ENCODE measurements around the gene ARID1A. TPM values are rescaled to one million over a fixed set of nuclear protein-coding genes. Genes with fewer than 3 reads are reported as not detected.

The ARID1A gene
- total and polyA plus RNA-seq, 9 of the 15 experiments (the other 6 are each of a cell fraction or from before 2014, with no cell fraction given): 8.3 to 88.3 (median 22.5) TPM

- Histone ChIP-seq H3K27ac (ENCODE audit: extremely low read depth, low read depth, low read length) (peak overlapping the region; percentile 92), H3K36me3 (ENCODE audit: control insufficient read depth, insufficient read depth, low read length) (peaks cover 49% of the 10 kb centered on the region), H3K79me2 (ENCODE audit: control insufficient read depth, insufficient read depth, low read length) (peaks cover 98% of the 10 kb centered on the region), H3K9me3 (replicated peaks; ENCODE audit: control insufficient read depth, insufficient read depth, low read depth, low read length) (no peaks in the 10 kb centered on the region), H4K20me1 (replicated peaks; ENCODE audit: control insufficient read depth, insufficient read depth, low read length) (peaks cover 52% of the 10 kb centered on the region), H3K9ac (ENCODE audit: insufficient read depth in 1 of 2, low read depth in 2 of 2, low read length in 2 of 2) (peak overlapping the region; percentile 88 to 99), H3K4me2 (ENCODE audit: insufficient read depth, low read length) (peak overlapping the region; percentile 94), H3K4me1 (replicated peaks in 1 of 2; ENCODE audit: control insufficient read depth in 2 of 2, insufficient read depth in 2 of 2, low read length in 2 of 2) (peaks cover 49 to 60% of the 10 kb centered on the region in 2 experiments), H3K4me3 (peak overlapping the region; percentile 79), H3K27me3 (ENCODE audit: control insufficient read depth in 2 of 2, insufficient read depth in 2 of 2, low read length in 2 of 2) (no peaks in the 10 kb centered on the region), H3K9me1 (ENCODE audit: control insufficient read depth, insufficient read depth, low read length) (peaks cover 7% of the 10 kb centered on the region), H2AFZ (ENCODE audit: low read depth, low read length) (no peak overlapping the region)
- DNase-seq (ENCODE audit: extremely low read depth in 1 of 4, low spot score in 3 of 4) (peak; percentile 45 to 88 (median 69)), FAIRE-seq (peak; percentile 88), ATAC-seq (peak; percentile 58)
- ChIA-PET POLR2A (interaction anchor here (0.6 to 23.7 kb wide), 37 partner anchors 9 to 650 kb away, joined by 3 to 301 read pairs (median 5); partner anchors contain the start of genes GPATCH3 and PIGV), CTCF (ENCODE audit: low intra/inter-chr PET ratio) (interaction anchor here (0.6 kb wide), 1 partner anchor 178 kb away, joined by 6 read pairs; no protein-coding TSS in a partner anchor)
- 0% methylated on average over 7 of the region's 8 CpGs for WGBS (ENCODE audit: insufficient coverage, low coverage, missing lambda C conversion rate)
- TSS peak; percentile 44 for BruUV-seq (replicated peaks)
- in situ Hi-C loops (cut with MboI) (no loop called here), intact Hi-C loops (cut with micrococcal nuclease) (loop anchor here (1.0 to 10.0 kb wide), 3 partner anchors 91 to 193 kb away; partner anchors contain the start of gene SFN)
- TF ChIP-seq MLX (CRISPR knock-in tag; conservative IDR thresholded peaks at IDR 0.05) (no peak), ATF7 (IDR thresholded peaks at IDR 0.05) (peak; percentile 99), SREBF2 (CRISPR knock-in tag; IDR thresholded peaks at IDR 0.05) (no peak), NBN (IDR thresholded peaks at IDR 0.05; ENCODE audit: low read depth) (no peak; the same call in 1 of the 2 replicates), ZNF449 (CRISPR knock-in tag; IDR thresholded peaks at IDR 0.05) (no peak), CCAR2 (IDR thresholded peaks at IDR 0.05; ENCODE audit: low read depth, low read length) (no peak), ZNF639 (CRISPR knock-in tag; conservative IDR thresholded peaks at IDR 0.05 in 1 of 2, IDR thresholded peaks at IDR 0.05 in 1 of 2) (no peak), OTX1 (CRISPR knock-in tag; IDR thresholded peaks at IDR 0.05) (no peak), ZBED1 (IDR thresholded peaks at IDR 0.05) (no peak), TRIM25 (IDR thresholded peaks at IDR 0.05; ENCODE audit: borderline replicate concordance) (no peak), CREB1 (IDR thresholded peaks at IDR 0.05) (peak; percentile 72; the same call in 1 of the 2 replicates), CREB1 (CRISPR knock-in tag; IDR thresholded peaks at IDR 0.05) (peak; percentile 77), COPS2 (conservative IDR thresholded peaks at IDR 0.05) (no peak), ZC3H4 (CRISPR knock-in tag; IDR thresholded peaks at IDR 0.05; ENCODE audit: borderline replicate concordance) (peak; percentile 89; the same call in 1 of the 2 replicates), RAD21 (CRISPR knock-in tag; conservative IDR thresholded peaks at IDR 0.05 in 1 of 2, IDR thresholded peaks at IDR 0.05 in 1 of 2) (peak in 1 of 2 experiments; percentile 38; a peak in 2 of 4 replicates)
Observed at GRCh38 chr1:26697978-26698849, 2.4 kb downstream of the ARID1A start.

Measured in K562 (cell line).